Stimulated activated CD8-positive, alpha-beta memory T cell treated with anti-CD3 and anti-CD28 coated beads, Interleukin-15, amount 100 ng/mL, for 24 hours (primary cell): ENCODE data around the gene FKBP1C.
"Not testable (repeated sequence)": the region's sequence is repeated elsewhere in the genome, so short reads cannot be mapped to it uniquely, and the experiment has no call there.

Source experiments
- DNase-seq: peaks from one replicate; pipeline ENCODE4 v3.0.0-alpha.2; 2020; ENCODE audit warnings: low read depth

Gene FKBP1C

GRCh38 chr6:63211343-63211742 is at the start of gene FKBP1C:
TSS of gene FKBP1C (plus strand) at chr6:63211469.
- DNase-seq, result not testable (repeated sequence)

- not testable (repeated sequence) for DNase-seq
Observed at GRCh38 chr6:63164047-63164803, 47.0 kb upstream of the FKBP1C start.

- DNase-seq, result no peak
Observed at GRCh38 chr6:63174173-63174572, 37.1 kb upstream of the FKBP1C start.

GRCh38 chr6:63176181-63176580 is 35.1 kb upstream of the FKBP1C start:
- no peak for DNase-seq

- no peak for DNase-seq
Observed at GRCh38 chr6:63180367-63180766, 30.9 kb upstream of the FKBP1C start.

- DNase-seq, result no peak
Observed at GRCh38 chr6:63186970-63187369, 24.3 kb upstream of the FKBP1C start.

- no peak for DNase-seq
Observed at GRCh38 chr6:63188828-63189227, 22.4 kb upstream of the FKBP1C start.

- DNase-seq, result no peak
Observed at GRCh38 chr6:63193324-63193723, 17.9 kb upstream of the FKBP1C start.

- DNase-seq, result no peak
Observed at GRCh38 chr6:63197741-63198140, 13.5 kb upstream of the FKBP1C start.

GRCh38 chr6:63213325-63213724 is 2.1 kb downstream of the FKBP1C start:
- no peak for DNase-seq

GRCh38 chr6:63214816-63215215 is 3.5 kb downstream of the FKBP1C start:
- DNase-seq, result no peak

GRCh38 chr6:63224179-63224578 is 12.9 kb downstream of the FKBP1C start:
- no peak for DNase-seq

GRCh38 chr6:63225987-63226386 is 14.7 kb downstream of the FKBP1C start:
- not testable (repeated sequence) for DNase-seq

GRCh38 chr6:63227928-63228894 is 16.9 kb downstream of the FKBP1C start:
- not testable (repeated sequence) for DNase-seq

GRCh38 chr6:63230027-63230426 is 18.8 kb downstream of the FKBP1C start:
- DNase-seq, result not testable (repeated sequence)

GRCh38 chr6:63230511-63230910 is 19.2 kb downstream of the FKBP1C start:
- DNase-seq, result not testable (repeated sequence)

- no peak for DNase-seq
Observed at GRCh38 chr6:63236398-63236817, 25.1 kb downstream of the FKBP1C start.

- DNase-seq, result no peak
Observed at GRCh38 chr6:63245420-63245819, 34.2 kb downstream of the FKBP1C start.

GRCh38 chr6:63245909-63246308 is 34.6 kb downstream of the FKBP1C start:
- DNase-seq, result no peak

GRCh38 chr6:63246581-63246980 is 35.3 kb downstream of the FKBP1C start:
- no peak for DNase-seq

- no peak for DNase-seq
Observed at GRCh38 chr6:63249875-63250482, 38.7 kb downstream of the FKBP1C start.

- DNase-seq, result no peak
Observed at GRCh38 chr6:63259153-63259552, 47.9 kb downstream of the FKBP1C start.
